HT1080 (cell line): Measurements from ENCODE around the gene PDE9A. TPM values are rescaled to one million over a fixed set of nuclear protein-coding genes. Genes with fewer than 3 reads are reported as not detected.

Experiments
- DNase-seq: peaks from one replicate; pipeline ENCODE4 v3.0.0-alpha.2; 2015; ENCODE audit warnings: low read depth
- total RNA-seq: library from RNA; depleted of rRNA; stranded (reverse); fragments of >200 nt; shearing (Covaris generic); gene quantifications from 2 replicates; pipeline ENCODE4 v1.2.3, GENCODE V29; 2014; rRNA removed

Gene PDE9A
- total RNA-seq, 1 experiment from 2014 or later: 0.02 TPM

DNA sequence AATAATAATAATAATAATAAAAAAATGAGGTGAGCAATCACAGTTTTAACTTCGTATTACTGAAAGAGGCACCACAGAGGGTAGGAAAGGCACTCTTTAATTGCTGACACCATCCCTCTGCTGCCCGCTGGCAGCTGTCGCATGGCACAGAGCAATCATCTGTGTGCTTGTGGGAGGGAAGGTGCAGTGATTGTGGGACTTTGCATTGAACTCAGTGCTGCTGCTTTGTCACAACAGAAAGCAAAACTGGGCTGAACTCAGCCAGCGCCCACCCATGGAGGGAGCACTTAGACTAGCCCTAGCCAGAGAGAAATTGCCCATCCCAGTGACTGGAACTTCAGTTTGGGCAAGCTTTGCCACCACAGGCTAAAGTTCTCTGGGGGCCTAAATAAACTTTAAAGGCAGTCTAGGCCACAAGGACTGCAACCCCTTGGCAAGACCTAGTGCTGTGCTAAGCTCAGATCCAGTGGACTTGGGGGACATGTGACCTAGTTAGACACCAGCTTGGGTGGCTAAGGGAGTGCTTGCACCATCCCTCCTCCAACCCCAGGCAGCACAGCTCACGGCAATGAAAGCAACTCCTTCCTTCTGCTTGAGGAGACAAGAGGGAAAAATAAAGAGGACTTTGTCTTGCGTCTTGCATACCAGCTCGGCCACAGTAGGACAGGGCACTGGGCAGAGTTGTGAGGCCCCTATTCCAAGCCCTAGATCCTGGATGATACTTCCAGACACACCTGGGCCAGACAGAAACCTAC is 166.6 kb downstream of the PDE9A start:
- DNase-seq: no peak

DNA sequence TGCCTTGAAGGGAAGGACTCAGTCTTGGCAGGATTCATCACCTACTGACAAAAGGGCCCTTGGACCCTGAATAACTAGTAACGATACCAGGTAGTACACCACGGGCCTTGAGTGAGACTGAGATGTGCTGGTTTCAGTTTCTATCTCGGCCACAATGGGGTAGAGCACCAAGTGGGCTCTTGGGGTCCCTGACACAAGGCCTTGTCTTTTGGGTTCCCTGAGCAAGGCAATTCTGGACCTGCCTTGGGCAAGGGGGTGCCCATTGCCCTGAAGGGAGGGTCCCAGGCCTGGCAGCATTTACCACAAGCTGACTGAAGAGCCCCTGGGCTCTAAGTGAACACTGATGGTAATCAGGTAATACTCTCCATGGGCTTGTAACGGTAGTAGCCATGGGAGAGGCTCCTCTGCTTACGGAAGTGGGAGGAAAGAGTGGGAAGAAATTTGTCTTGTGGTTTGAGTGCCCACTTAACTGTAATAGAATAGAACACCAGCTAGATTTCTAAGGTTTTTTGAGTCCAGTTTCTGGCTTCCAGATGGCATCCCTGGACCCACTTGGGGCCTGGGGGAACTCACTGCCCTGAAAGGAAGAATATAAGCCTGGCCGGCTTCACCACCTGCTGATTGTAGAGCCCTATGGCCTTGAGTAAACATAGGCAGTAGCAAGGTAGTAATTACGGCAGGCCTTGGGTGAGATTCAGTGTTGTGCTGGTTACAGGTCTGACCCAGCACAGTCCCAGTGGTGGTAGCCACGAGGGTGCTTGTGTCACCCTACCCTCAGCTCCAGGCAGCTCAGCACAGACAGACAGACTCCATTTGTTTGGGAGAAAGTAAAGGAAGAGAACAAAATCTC is 167.4 kb downstream of the PDE9A start:
- DNase-seq: no peak

Other genes with a start within 250 kb of the PDE9A start
- gene UBASH3A, start 249.7 kb upstream of the PDE9A start, total RNA-seq: not detected in 2 replicates
- gene RSPH1, start 157.4 kb upstream of the PDE9A start, total RNA-seq: not detected in 2 replicates
- 3.2 and 5.9 TPM in 2 replicates for gene SLC37A1, start 139.8 kb upstream of the PDE9A start, total RNA-seq
- gene WDR4, start 225.9 kb downstream of the PDE9A start, total RNA-seq: 24.7 and 31.5 TPM in 2 replicates
- 57.5 and 64.9 TPM in 2 replicates for gene NDUFV3, start 239.7 kb downstream of the PDE9A start, total RNA-seq